ENCODE results near the gene UNC93B1. TPM values are rescaled to one million over a fixed set of nuclear protein-coding genes. Genes with fewer than 3 reads are reported as not detected.

The UNC93B1 gene
- total RNA-seq, 1 donor from 2014 or later, result 26.0 TPM

GRCh38 chr11:68042219-68043028 lies 38.5 kb upstream of the UNC93B1 start:
- H3K36me3 Mint-ChIP-seq (ENCODE audit: unreplicated experiment), result no peaks in the 10 kb centered on the region
- H3K4me1 Mint-ChIP-seq (ENCODE audit: unreplicated experiment), result peaks cover 36% of the 10 kb centered on the region
- DNase-seq (ENCODE audit: extremely low spot score, unreplicated experiment), result peak; percentile 82
- no peaks in the 10 kb centered on the region for H3K27me3 Mint-ChIP-seq (ENCODE audit: unreplicated experiment)
- no peak for TF ChIP-seq CTCF (IDR thresholded peaks at IDR 0.05)
- H3K27ac Mint-ChIP-seq (ENCODE audit: unreplicated experiment), result no peak overlapping the region
- no peaks in the 10 kb centered on the region for H3K9me3 Mint-ChIP-seq (ENCODE audit: unreplicated experiment)
- no peak overlapping the region for H3K4me3 Mint-ChIP-seq (ENCODE audit: unreplicated experiment)

DNA sequence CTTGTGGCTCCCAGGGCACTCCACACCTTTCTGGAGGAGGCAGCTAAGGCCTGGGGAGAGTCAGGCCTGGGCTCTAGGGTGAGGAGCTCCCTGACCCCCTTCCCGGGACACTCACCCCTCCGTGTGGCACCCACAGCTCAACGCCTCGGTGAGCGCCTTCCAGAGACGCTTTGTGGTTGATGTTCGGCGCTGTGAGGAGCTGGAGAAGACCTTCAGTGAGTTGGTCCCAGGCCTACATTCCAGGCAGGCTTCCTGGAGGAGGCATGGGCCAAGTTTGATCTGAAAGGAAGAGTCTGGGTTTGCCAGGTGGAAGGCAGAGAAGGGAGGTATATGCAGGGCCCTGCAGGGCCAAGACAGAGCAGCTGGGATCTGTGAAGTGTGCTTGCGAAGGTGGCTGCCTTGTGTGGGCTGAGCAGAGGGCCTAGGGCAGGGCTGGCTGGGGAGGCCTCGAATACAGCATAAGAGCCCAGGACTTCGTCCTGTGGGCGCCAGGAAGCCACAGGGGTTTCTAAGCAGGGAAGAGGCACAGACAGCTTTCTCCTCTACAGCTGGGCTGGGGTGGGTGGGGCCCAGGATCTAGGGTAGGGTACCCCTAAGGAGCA lies 37.8 kb upstream of the UNC93B1 start:
- no peak for DNase-seq (ENCODE audit: extremely low spot score, unreplicated experiment)
- Mint-ChIP-seq H3K27me3 (ENCODE audit: unreplicated experiment) (no peaks in the 10 kb centered on the region), H3K36me3 (ENCODE audit: unreplicated experiment) (peaks cover 1% of the 10 kb centered on the region), H3K27ac (ENCODE audit: unreplicated experiment) (peak overlapping the region; percentile 80), H3K9me3 (ENCODE audit: unreplicated experiment) (no peaks in the 10 kb centered on the region), H3K4me3 (ENCODE audit: unreplicated experiment) (peak overlapping the region; percentile 6), H3K4me1 (ENCODE audit: unreplicated experiment) (peaks cover 38% of the 10 kb centered on the region)
- TF ChIP-seq CTCF (IDR thresholded peaks at IDR 0.05), result no peak

- peak overlapping the region; percentile 84 for H3K27ac Mint-ChIP-seq (ENCODE audit: unreplicated experiment)
- DNase-seq (ENCODE audit: extremely low spot score, unreplicated experiment), result no peak
Measured at GRCh38 chr11:68040957-68041591, 37.2 kb upstream of the UNC93B1 start.

GRCh38 chr11:68040101-68040956 lies 36.4 kb upstream of the UNC93B1 start:
- no peaks in the 10 kb centered on the region for H3K9me3 Mint-ChIP-seq (ENCODE audit: unreplicated experiment)

More at GRCh38 chr11:68040957-68041591, 37.2 kb upstream of the UNC93B1 start:
- Mint-ChIP-seq H3K4me1 (ENCODE audit: unreplicated experiment) (peaks cover 38% of the 10 kb centered on the region), H3K9me3 (ENCODE audit: unreplicated experiment) (no peaks in the 10 kb centered on the region), H3K36me3 (ENCODE audit: unreplicated experiment) (peaks cover 2% of the 10 kb centered on the region), H3K27me3 (ENCODE audit: unreplicated experiment) (no peaks in the 10 kb centered on the region), H3K4me3 (ENCODE audit: unreplicated experiment) (no peak overlapping the region)
- TF ChIP-seq CTCF (IDR thresholded peaks at IDR 0.05), result no peak

More at GRCh38 chr11:68040101-68040956, 36.4 kb upstream of the UNC93B1 start:
- Mint-ChIP-seq H3K4me1 (ENCODE audit: unreplicated experiment) (peaks cover 38% of the 10 kb centered on the region), H3K27ac (ENCODE audit: unreplicated experiment) (peak overlapping the region; percentile 84), H3K4me3 (ENCODE audit: unreplicated experiment) (peak overlapping the region; percentile 72), H3K36me3 (ENCODE audit: unreplicated experiment) (peaks cover 2% of the 10 kb centered on the region), H3K27me3 (ENCODE audit: unreplicated experiment) (no peaks in the 10 kb centered on the region)
- peak; percentile 85 for DNase-seq (ENCODE audit: extremely low spot score, unreplicated experiment)
- TF ChIP-seq CTCF (IDR thresholded peaks at IDR 0.05), result no peak

Measured in osteocyte (in vitro differentiated cells).